GM19395 (cell line): ENCODE data around the gene KIF1C.

ENCODE experiments used
- ATAC-seq: cut with Tn5 transposase; IDR thresholded peaks from one replicate; pipeline ENCODE4 v1.9.1; 2021; ENCODE audit warnings: mild to moderate bottlenecking, moderate library complexity; ENCODE audit not compliant: unreplicated experiment

The KIF1C gene

DNA sequence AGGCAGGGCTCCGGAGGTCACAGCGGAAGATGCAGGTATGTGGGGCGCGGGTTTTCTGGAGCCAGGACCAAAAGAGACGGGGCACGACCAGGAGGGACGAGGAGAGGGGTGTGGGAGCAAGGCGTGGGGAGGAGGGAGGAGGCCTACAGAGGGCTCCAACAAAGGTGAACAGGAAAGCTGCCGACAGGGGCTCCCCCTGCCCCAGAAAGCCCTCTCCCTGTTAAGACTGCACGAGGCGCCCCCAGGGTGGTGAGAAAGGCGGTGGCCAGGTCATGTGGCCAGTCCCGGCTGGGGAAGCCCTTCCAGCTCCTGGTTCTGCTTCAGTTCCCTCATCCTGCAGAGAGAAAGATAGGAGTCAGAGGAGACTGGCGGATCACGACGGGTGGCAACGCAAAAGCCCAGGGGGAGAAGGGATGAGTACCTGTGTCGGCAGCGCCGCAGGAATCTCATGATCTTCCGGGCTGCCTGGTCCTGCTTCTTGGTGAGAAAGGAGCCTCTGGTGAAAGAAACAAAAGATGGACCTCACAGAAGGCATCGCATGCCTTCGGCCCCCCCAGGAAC lies 29.2 kb upstream of the KIF1C start:
- ATAC-seq: no peak

DNA sequence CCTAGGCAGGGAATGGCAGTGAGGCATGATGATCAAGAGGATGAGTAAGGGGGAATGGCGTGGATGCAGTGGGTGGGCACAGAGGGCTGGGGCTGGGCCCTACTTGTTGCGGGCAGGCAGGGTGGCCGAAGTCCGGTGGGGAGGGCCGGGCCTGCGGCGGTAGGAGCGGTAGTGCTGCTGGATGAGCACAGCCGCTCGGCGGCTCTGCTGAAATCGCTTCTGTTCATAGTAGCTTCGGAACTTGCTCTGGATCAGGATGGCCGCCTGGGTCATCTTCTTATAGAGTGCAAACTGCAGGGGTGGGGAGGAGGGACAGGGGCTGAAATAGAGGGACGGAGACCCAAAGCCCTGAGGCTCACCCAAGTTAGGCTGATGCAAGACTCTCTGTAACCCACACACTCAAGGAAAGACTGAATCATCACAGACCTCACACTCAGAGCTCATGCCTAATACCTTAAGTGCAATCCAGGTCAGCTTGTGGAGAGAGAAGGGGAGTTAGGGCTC lies 28.7 kb upstream of the KIF1C start:
- no peak for ATAC-seq

DNA sequence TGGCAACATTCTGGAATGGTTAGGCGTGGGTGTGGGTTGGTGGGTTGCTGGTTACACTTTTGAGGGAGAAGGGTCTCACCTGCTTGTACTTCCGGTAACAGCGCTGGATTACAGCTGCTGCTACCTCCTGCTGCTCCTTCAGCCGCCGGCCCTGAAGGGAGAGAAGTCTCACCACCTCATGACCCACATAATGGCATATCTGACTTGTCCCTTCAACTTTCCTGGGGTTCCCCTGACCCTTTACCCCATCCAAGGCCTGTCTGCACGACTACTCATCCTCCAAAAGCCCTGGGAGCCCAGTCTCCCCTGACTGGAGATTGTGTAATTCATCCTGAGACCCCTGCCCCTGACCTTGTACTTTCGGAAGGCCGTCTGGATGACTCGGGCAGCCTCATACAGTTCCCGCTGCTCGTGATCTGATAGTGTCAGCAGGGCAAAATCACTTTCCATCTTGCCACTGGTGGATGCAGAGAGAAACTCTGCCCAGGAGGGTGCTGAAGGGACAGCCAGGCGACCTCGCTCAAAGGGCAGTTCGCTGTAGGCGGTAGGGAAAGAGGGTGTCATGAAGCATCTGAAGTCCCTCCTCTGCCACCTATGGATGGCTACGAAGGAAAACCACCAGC lies 28.1 kb upstream of the KIF1C start:
- ATAC-seq: no peak

DNA sequence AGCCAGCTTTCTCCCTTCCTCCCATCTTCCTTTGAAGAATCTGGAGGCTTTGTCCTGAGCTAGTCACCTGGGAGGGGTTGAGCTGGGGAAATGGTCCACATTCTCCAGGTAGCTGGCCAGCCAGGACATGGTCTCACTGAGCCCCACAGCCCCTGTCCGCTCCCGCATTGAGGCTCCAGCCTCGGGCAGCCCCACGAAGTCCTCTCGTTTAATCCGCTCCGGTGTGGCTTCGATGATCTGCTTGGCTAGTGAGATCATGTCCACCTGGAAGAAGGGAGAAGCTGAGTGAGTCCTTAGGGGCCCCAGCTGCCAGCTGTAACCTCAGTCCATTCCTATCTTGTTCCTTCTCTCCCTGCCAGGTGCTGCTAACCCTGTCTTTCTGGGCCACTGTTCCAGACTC lies 27.5 kb upstream of the KIF1C start:
- ATAC-seq: no peak

DNA sequence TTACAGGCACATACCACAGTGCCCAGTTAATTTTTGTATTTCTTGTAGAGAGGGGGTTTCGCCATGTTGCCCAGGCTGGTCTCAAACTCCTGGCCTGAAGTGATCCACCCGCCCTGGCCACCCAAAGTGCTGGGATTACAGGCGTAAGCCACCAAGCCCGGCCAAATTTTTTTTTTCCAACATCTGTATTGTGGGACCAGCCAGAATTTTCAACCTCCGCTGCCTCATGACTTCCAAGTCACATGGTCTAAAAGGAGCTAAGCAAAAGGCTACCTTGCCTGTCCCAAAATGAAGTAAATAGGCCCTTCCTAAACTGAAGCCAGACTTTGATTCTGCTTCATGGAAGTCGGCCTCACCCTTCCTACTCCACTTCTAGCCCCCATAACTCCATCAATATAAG lies 25.9 kb upstream of the KIF1C start:
- ATAC-seq: no peak

DNA sequence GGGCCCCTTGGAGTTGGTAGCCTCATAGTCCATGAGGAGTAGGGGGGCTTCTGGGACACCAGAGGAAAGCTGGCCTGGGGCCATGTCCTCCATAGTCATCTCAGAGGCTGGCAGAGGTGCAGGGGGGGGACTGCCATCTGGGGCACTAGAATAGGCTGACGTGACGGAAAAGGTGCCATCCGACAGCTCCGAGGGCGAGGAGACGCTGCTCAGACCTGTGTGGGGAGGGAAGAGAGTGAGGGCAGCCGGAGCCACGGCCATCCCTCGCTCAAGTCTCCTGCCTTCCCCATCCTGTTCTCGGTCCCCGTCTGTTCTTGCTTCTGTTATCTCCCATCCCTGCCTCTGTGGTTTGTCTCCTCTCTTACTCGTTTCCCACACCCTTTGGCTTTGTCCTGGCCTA lies 25.4 kb upstream of the KIF1C start:
- no peak for ATAC-seq

- no peak for ATAC-seq
Measured at GRCh38 chr17:4972752-4973151, 25.0 kb upstream of the KIF1C start.

DNA sequence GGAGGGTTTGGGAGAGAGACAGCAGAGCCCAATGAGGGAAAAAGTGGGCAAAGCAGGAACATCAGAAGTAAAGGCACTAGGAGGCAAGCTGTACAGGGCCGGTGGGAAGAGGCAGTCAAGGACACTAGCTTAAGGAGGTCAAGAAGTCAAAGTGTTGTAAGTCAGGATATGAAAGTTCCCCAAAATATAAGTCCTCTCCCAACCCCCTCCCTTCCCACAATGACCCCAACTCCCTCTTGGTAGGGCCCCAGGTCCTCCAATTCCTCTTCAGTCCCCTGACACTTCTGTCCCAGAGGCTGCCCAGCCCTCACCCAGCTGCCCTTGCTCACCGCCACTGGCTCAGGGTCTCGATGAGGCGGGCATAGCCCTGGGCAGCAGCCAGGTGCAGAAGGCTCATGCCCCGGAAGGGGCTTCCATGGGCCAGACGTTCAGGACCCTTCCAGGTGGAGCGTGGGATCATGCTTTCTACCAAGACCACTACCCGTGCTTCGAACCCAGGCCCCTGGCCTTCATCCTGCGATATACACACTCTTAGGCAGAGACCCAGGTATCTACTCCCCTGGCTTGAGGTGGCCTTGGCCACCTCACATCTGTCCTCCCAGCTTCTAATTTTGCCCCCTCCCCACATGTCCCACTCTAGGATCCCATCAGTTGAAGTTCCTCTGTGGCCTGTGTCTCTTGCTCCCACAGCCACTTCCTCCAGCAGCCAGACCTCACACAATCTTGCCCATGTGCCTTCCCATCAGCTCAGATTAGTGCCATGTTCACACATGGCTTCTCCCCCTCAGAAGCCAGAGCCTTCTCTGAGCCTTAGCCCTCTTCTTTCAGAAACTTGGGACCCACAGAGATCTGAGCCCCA lies 24.3 kb upstream of the KIF1C start:
- no peak for ATAC-seq

DNA sequence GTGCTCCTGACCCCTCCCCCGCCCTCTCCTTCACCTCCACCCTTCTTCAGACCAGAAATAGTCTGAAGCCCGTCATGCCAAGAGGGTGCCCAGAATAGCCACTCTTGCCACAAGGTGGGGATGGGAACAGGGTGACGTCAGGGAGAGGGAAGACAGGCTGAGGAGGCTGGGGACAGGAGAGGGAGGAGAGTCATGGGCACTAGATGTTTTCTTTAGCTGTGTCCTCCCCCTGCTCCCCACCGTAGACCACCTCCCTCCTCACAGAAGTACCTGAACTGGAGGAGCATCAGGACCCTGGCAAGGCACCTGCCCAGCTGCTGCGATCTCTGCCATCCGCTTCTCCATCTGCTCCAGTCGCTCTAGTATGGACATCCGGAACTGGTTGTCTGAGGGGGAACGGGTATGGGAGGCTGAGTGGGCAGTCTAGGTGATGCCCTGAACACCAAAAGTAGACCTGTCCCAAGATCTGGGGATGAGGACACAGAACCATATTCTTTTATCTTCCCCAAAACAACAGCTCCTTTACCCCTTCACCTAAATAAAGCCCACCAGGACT lies 23.6 kb upstream of the KIF1C start:
- no peak for ATAC-seq

DNA sequence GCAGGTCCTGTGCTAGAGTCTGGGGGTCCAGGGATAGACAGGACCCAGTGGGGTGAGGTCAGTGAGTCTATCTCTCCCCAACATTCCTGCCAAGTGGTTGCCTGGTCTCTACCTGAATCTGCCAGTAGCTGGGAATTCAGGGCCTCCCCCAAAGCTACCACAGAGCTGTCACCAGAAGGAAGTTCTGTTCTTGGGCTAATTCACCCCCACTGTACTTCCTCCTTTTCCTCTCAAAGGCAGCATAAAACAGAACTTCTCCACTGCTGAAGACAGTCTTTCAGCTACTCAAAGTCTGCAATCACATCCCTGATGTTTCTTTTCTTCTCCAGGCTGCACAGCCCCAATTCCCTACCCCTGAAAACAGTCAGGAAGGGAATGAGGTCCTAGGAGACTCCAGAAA lies 19.0 kb upstream of the KIF1C start:
- no peak for ATAC-seq

DNA sequence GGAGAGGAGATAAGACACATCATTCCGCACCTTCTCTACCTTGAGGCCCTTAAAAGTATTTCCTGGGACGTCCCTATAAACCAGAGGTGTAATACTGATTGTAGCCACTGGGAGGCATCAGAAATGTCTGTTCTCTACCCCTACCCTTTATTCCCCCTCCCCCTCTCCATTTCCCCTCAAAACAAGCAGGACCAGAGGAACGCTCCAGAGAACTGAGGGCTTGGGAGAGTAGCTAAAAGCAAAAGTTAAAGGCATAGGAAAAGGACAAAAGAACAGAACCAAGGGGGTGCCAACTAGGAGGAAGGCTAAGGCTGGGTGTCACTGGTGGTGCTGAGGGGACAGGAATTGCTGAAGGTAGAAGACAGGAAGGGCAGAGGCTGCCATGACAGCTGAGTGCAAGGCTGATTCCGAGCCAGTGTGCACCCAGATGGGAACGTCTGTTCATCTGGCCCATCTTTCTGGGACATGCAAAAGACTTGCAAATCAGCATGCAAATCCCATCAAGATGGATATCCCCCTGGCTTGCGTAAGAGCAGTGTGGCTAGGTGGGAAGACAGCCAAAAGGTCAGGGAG lies 17.0 kb upstream of the KIF1C start:
- no peak for ATAC-seq

GRCh38 chr17:4982305-4982704 lies 15.4 kb upstream of the KIF1C start:
- no peak for ATAC-seq

- no peak for ATAC-seq
Measured at GRCh38 chr17:4986403-4986802, 11.3 kb upstream of the KIF1C start.

- ATAC-seq: peak; percentile 61
Measured at GRCh38 chr17:4986951-4987766, 10.6 kb upstream of the KIF1C start, which contains the start of gene CAMTA2. Gene CAMTA2 (minus strand): TSS chr17:4987675. CDS start chr17:4986222, 1,453 bp downstream.

GRCh38 chr17:4987767-4988567 lies 9.8 kb upstream of the KIF1C start:
- ATAC-seq: peak; percentile 18

GRCh38 chr17:4994081-4994595 lies 3.6 kb upstream of the KIF1C start:
- no peak for ATAC-seq

DNA sequence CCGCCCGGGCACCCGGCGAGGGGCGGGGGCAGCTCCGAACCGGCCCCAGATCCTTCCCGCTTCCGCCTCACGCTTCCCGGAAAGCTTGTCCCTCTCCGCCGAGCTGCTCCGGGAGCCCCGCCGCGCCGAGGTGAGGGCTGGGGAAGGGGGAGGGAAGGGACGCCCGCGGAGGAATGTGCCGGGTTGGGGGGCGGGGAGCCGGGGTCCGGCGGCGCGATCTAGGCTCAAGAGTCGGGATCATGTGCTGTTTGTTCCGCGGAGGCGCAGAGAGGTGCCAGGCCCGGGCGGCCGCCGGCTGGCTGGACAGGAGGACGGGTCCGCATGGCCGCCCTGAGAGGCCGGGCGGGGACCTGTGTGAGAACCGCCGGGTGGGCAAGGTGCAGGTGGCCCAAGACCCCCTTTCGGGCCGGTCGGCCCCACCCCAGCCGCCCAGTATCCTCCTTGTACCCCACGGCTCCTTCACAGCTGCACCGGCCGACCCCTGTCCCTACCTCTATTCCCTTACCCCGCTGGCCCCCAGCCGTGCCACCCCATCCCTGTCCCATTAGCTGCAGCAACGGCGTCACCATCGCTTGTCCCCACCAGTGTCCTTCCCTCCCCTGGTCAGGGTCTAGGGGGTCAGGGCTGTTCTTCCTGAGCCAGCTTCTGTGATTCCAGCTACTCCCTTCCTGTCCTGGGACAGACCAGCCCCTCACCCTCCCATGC lies 429 bp downstream of the KIF1C start:
- peak; percentile 8 for ATAC-seq

DNA sequence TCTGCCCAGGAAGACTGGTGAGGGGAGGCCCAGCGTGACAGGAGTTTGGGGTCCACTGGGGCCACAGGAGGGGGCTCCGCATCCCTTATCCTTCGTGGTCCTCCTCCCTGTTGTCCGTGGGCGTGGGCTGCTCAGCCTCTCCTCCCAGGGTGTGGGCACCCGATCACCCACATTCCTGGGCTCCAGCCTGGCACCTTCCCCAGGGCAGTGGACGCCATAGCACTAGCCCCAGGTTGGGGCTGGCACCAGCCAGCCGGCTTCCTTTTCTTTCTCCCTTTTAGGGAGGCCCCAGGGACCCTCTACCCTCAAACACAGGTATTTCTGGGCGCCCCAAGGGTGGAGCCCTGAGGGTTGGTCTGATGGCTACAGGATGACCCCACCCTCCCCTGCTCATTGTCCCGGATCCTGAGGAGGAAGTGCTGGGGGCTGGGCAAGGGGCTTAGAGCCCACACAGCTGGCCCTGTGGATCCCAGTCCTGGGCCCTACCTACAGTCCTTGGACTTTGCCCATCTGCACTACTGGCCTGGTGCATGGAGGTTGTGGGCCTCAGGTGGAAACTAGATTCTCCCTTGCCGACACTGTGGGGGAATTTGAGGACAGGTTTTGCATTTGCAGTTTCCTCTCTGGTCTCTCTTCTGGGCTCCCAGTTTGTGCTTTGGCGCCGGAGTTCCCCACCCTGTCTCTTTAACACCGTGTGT lies 1.1 kb downstream of the KIF1C start:
- no peak for ATAC-seq
